ENCODE results near the gene CRYBG2. TPM values are rescaled to one million over a fixed set of nuclear protein-coding genes. Genes with fewer than 3 reads are reported as not detected.
"Not testable (repeated sequence)": the region's sequence is repeated elsewhere in the genome, so short reads cannot be mapped to it uniquely, and the experiment has no call there.

CRYBG2 gene
- polyA plus RNA-seq, 10 donors: 0.05 to 2.8 (median 1.2) TPM; not detected in 6

- no peak for DNase-seq
Measured at GRCh38 chr1:26350701-26351589, 3.0 kb downstream of the CRYBG2 start.

- no peak for DNase-seq
Measured at GRCh38 chr1:26350343-26350700, 3.6 kb downstream of the CRYBG2 start.

- DNase-seq: no peak
Measured at GRCh38 chr1:26349877-26350244, 4.1 kb downstream of the CRYBG2 start.

- no peak for DNase-seq
Measured at GRCh38 chr1:26349188-26349876, 4.6 kb downstream of the CRYBG2 start.

- no peak for DNase-seq
Measured at GRCh38 chr1:26346274-26347033, 7.5 kb downstream of the CRYBG2 start.

- DNase-seq: no peak
Measured at GRCh38 chr1:26345718-26346117, 8.2 kb downstream of the CRYBG2 start.

GRCh38 chr1:26344147-26344920, 9.6 kb downstream of the CRYBG2 start:
- no peak for DNase-seq

- DNase-seq: no peak
Measured at GRCh38 chr1:26340047-26340481, 13.9 kb downstream of the CRYBG2 start.

GRCh38 chr1:26338670-26339069, 15.3 kb downstream of the CRYBG2 start:
- DNase-seq: no peak

- DNase-seq: no peak
Measured at GRCh38 chr1:26337625-26338024, 16.3 kb downstream of the CRYBG2 start.

GRCh38 chr1:26337206-26337535, 16.8 kb downstream of the CRYBG2 start:
- no peak for DNase-seq

GRCh38 chr1:26336477-26337205, 17.3 kb downstream of the CRYBG2 start:
- DNase-seq: peak in 2 of 3 donors; percentile 7 to 33

- DNase-seq: no peak
Measured at GRCh38 chr1:26335774-26336476, 18.0 kb downstream of the CRYBG2 start.

GRCh38 chr1:26333312-26333711, 20.6 kb downstream of the CRYBG2 start:
- DNase-seq: not testable (repeated sequence)

- DNase-seq: no peak
Measured at GRCh38 chr1:26330276-26330675, 23.7 kb downstream of the CRYBG2 start.

GRCh38 chr1:26329380-26329779, 24.6 kb downstream of the CRYBG2 start:
- DNase-seq: not testable (repeated sequence)

GRCh38 chr1:26328597-26328996, 25.3 kb downstream of the CRYBG2 start:
- no peak for DNase-seq

GRCh38 chr1:26327956-26328362, 26.0 kb downstream of the CRYBG2 start:
- DNase-seq: no peak

GRCh38 chr1:26324550-26324949, 29.4 kb downstream of the CRYBG2 start:
- DNase-seq: no peak

GRCh38 chr1:26323382-26323781, 30.5 kb downstream of the CRYBG2 start:
- no peak for DNase-seq

- no peak for DNase-seq
Measured at GRCh38 chr1:26322042-26322331, 31.9 kb downstream of the CRYBG2 start.
